Tibial nerve (tissue), 3 donors: ENCODE data around the gene NENF.

Experiments used
- CTCF ChIP-seq, 5 experiments: fragments of 200-600 bp in 3 of 5; fragments of 450-650 bp in 2 of 5; sonication (generic) in 3 of 5; IDR thresholded peaks; one replicate each; pipeline ENCODE4 v1.5.1; 2016 to 2019; ENCODE audit warnings: antibody characterized with exemption in 5 of 5, mild to moderate bottlenecking in 3 of 5, moderate library complexity in 2 of 5
- POLR2A ChIP-seq, 2 donors: fragments of 450-650 bp; IDR thresholded peaks; one replicate each; pipeline ENCODE4 v1.6.1; 2017; ENCODE audit warnings: antibody characterized with exemption in 2 of 2, mild to moderate bottlenecking in 2 of 2, moderate library complexity in 2 of 2

- TF ChIP-seq CTCF (IDR thresholded peaks at IDR 0.05) (no peak), POLR2A (IDR thresholded peaks at IDR 0.05) (no peak)
Observed at GRCh38 chr1:212452323-212453155, 19.8 kb downstream of the NENF start.
